Measurements from ENCODE around the gene FAM72C. TPM values are rescaled to one million over a fixed set of nuclear protein-coding genes. Genes with fewer than 3 reads are reported as not detected.

FAM72C gene
- total RNA-seq: 2.9 and 6.9 TPM in 2 replicates

DNA sequence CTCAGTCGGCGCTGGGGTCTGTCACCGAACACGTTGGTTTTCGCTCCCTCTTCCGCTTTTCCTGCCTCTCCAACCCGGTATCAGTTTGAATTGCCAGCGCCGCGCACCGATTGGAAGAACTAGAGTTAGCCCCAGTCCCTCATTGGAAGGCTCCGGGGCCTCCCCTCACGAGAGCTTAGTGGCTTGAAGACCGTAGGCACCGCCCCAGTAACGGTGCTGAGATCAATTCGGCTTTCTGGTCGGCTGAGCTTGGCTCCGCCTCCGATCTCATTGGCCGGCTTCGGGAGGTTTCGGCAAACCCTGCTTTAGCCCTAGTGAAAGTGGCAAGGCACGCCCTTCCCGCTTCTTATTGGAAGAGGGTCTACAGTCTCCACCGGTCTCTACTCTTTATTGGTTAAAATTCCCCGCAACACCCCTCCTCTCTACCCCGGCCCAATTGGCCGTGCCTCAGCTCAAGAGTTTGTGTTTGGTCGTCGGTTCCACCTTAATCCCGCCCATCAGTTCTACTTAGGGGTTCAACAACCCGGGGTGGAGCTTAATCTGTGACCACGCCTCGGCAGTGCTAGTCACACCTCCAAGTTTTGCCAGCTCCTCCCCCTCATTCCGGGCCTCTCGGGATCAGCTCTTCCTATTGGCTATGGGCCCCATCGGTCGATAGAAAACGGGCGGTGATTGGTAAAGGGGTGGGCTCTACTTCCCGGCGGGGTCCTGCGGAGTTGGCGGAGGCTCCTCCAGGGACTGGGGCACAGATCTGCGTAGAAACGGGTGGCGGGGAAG is at the start of gene FAM72C:
TSS of gene FAM72C (minus strand) at position 63 of the 777 bp plus-strand sequence. CDS start 845 bp downstream, outside the sequence.

Measured in airway epithelial cell (primary cell).